H1 (cell line): ENCODE results near the gene CERS3. TPM values are rescaled to one million over a fixed set of nuclear protein-coding genes. Genes with fewer than 3 reads are reported as not detected.

Source experiments
- CTCF ChIA-PET: fragments of 300-600 bp; sonication (Branson Sonifier 250); formaldehyde crosslinking; loops from one replicate; lab custom pipeline; 2021; ENCODE audit not compliant: partially characterized antibody; lab: Charles Lee
- POLR2A ChIA-PET: fragments of 300-600 bp; sonication (Branson Sonifier 250); formaldehyde crosslinking; loops from one replicate; lab custom pipeline; 2021; ENCODE audit warnings: inconsistent platforms; ENCODE audit not compliant: partially characterized antibody; lab: Charles Lee
- DNase-seq, 2 experiments: peaks; one replicate each; pipeline versions ENCODE4 v3.0.0 to v3.0.0-alpha.2; 2010 to 2022; ENCODE audit warnings: low spot score in 2 of 2, low read depth in 1 of 2, mixed read lengths in 1 of 2
- FAIRE-seq: peaks from 2 replicates; lab custom pipeline; 2011; peaks lifted over from hg19 to GRCh38; lab: Jason Lieb, UNC
- H2AFZ ChIP-seq: 2 replicates; pipeline ENCODE4 v1.8.1; 2012; ENCODE audit warnings: low read length, inconsistent platforms
- H2AK5ac ChIP-seq: 2 replicates; pipeline ENCODE4 v1.6.1; 2013; ENCODE audit warnings: low read depth, low read length
- H2BK120ac ChIP-seq: replicated peaks from 2 replicates; pipeline ENCODE3; 2013; ENCODE audit warnings: low read depth, low read length, inconsistent platforms
- H2BK12ac ChIP-seq: 2 replicates; pipeline ENCODE4 v1.6.1; 2013; ENCODE audit warnings: low read depth, low read length
- H2BK15ac ChIP-seq: 2 replicates; pipeline ENCODE4 v1.6.1; 2013; ENCODE audit warnings: low read length
- H2BK20ac ChIP-seq: 2 replicates; pipeline ENCODE4 v1.6.1; 2013; ENCODE audit warnings: low read length
- H2BK5ac ChIP-seq: 2 replicates; pipeline ENCODE4 v1.6.1; 2013; ENCODE audit warnings: low read depth, low read length
- H3K14ac ChIP-seq: 2 replicates; pipeline ENCODE4 v1.6.1; 2013; ENCODE audit warnings: inconsistent platforms; ENCODE audit not compliant: insufficient read length
- H3K18ac ChIP-seq: 2 replicates; pipeline ENCODE4 v1.6.1; 2013; ENCODE audit warnings: low read length; ENCODE audit errors: extremely low read depth
- H3K23ac ChIP-seq: 2 replicates; pipeline ENCODE4 v1.6.1; 2013; ENCODE audit warnings: inconsistent platforms; ENCODE audit not compliant: insufficient read length
- H3K23me2 ChIP-seq: 2 replicates; pipeline ENCODE4 v1.6.1; 2013; ENCODE audit warnings: low read depth, low read length
- H3K27ac ChIP-seq: 2 replicates; pipeline ENCODE4 v1.6.1; 2011; ENCODE audit warnings: low read depth, low read length, inconsistent platforms
- H3K27me3 ChIP-seq, 4 experiments: replicated peaks in 1 of 4; 1 replicate in 1 of 4; 2 replicates in 3 of 4; pipeline versions ENCODE4 v1.6.1 to v1.8.1; 2011 to 2013; ENCODE audit warnings: low read length in 3 of 4, mild to moderate bottlenecking in 3 of 4, inconsistent platforms in 2 of 4, mixed read lengths in 2 of 4, moderate library complexity in 1 of 4; ENCODE audit not compliant: control insufficient read depth in 3 of 4, insufficient read depth in 3 of 4; ENCODE audit errors: extremely low read depth in 1 of 4
- H3K36me3 ChIP-seq, 4 experiments: 2 replicates each; pipeline versions ENCODE4 v1.6.1 to v1.8.1; 2011 to 2013; ENCODE audit warnings: mild to moderate bottlenecking in 4 of 4, low read length in 3 of 4, moderate library complexity in 2 of 4, control low read depth in 1 of 4, inconsistent platforms in 1 of 4; ENCODE audit not compliant: insufficient read depth in 4 of 4, control insufficient read depth in 2 of 4
- H3K4ac ChIP-seq: replicated peaks from 2 replicates; pipeline ENCODE3; 2013; ENCODE audit warnings: low read length, low read depth, mixed read lengths, inconsistent platforms; ENCODE audit not compliant: insufficient read length
- H3K4me1 ChIP-seq, 4 experiments: replicated peaks in 1 of 4; 1 replicate in 1 of 4; 2 replicates in 3 of 4; pipeline versions ENCODE4 v1.6.1 to v1.8.1; 2011 to 2013; ENCODE audit warnings: low read length in 3 of 4, inconsistent platforms in 2 of 4, mixed read lengths in 1 of 4; ENCODE audit not compliant: insufficient read depth in 4 of 4, control insufficient read depth in 3 of 4
- H3K4me2 ChIP-seq, 2 experiments: 2 replicates each; pipeline versions ENCODE4 v1.6.1 to v1.8.1; 2011 to 2013; ENCODE audit warnings: low read depth in 2 of 2, low read length in 2 of 2, control low read depth in 1 of 2, inconsistent platforms in 1 of 2, mild to moderate bottlenecking in 1 of 2; ENCODE audit not compliant: insufficient read depth in 1 of 2
- H3K4me3 ChIP-seq, 4 experiments: fragments of 200-600, 300-600 bp in 1 of 4; sonication (generic), shearing (Covaris generic), sonication (Bioruptor Twin) in 1 of 4; 2 replicates each; pipeline versions ENCODE4 v1.5.1 to v1.8.1; 2011 to 2016; ENCODE audit warnings: low read length in 4 of 4, low read depth in 3 of 4, control low read depth in 2 of 4, inconsistent platforms in 2 of 4, mild to moderate bottlenecking in 2 of 4, mixed read lengths in 1 of 4, moderate library complexity in 1 of 4; ENCODE audit not compliant: insufficient read depth in 2 of 4; ENCODE audit errors: extremely low read depth in 1 of 4
- H3K56ac ChIP-seq: replicated peaks from 2 replicates; pipeline ENCODE3; 2013; ENCODE audit warnings: low read depth, mild to moderate bottlenecking, mixed read lengths, low read length, inconsistent platforms; ENCODE audit not compliant: insufficient read length
- H3K79me1 ChIP-seq: 2 replicates; pipeline ENCODE4 v1.6.1; 2013; ENCODE audit warnings: low read depth, low read length, control low read depth
- H3K79me2 ChIP-seq, 2 experiments: 2 replicates each; pipeline versions ENCODE4 v1.6.1 to v1.8.1; 2012 to 2013; ENCODE audit warnings: low read length in 2 of 2, mild to moderate bottlenecking in 2 of 2, inconsistent platforms in 1 of 2; ENCODE audit not compliant: insufficient read depth in 2 of 2, control insufficient read depth in 1 of 2
- H3K9ac ChIP-seq, 4 experiments: replicated peaks in 1 of 4; 1 replicate in 1 of 4; 2 replicates in 3 of 4; pipeline versions ENCODE4 v1.6.1 to v1.8.1; 2011 to 2013; ENCODE audit warnings: low read depth in 3 of 4, low read length in 3 of 4, control low read depth in 2 of 4, mild to moderate bottlenecking in 2 of 4, moderate library complexity in 2 of 4, inconsistent platforms in 1 of 4; ENCODE audit errors: extremely low read depth in 1 of 4
- H3K9me3 ChIP-seq, 2 experiments: 2 replicates each; pipeline versions ENCODE4 v1.6.1 to v1.8.1; 2012 to 2013; ENCODE audit warnings: mild to moderate bottlenecking in 2 of 2, moderate library complexity in 2 of 2, control low read depth in 1 of 2, inconsistent platforms in 1 of 2, low read depth in 1 of 2, low read length in 1 of 2, mixed read lengths in 1 of 2; ENCODE audit not compliant: insufficient read depth in 2 of 2
- H4K20me1 ChIP-seq, 2 experiments: replicated peaks in 1 of 2; 2 replicates each; pipeline versions ENCODE3 to v1.8.1; 2011 to 2013; ENCODE audit warnings: inconsistent platforms in 2 of 2, low read length in 2 of 2, mild to moderate bottlenecking in 1 of 2; ENCODE audit not compliant: insufficient read depth in 2 of 2, control insufficient read depth in 1 of 2
- H4K5ac ChIP-seq: 2 replicates; pipeline ENCODE4 v1.6.1; 2013; ENCODE audit warnings: low read length, low read depth, mixed read lengths, inconsistent platforms; ENCODE audit not compliant: insufficient read length
- H4K8ac ChIP-seq: 2 replicates; pipeline ENCODE4 v1.8.0; 2013; ENCODE audit warnings: mild to moderate bottlenecking, moderate library complexity, low read length, inconsistent platforms; ENCODE audit not compliant: insufficient read depth; ENCODE audit errors: extremely low read depth
- H4K91ac ChIP-seq: replicated peaks from 2 replicates; pipeline ENCODE3; 2013; ENCODE audit warnings: low read length, mixed read lengths, inconsistent platforms; ENCODE audit not compliant: insufficient read length
- BCL11A ChIP-seq, 2 experiments: IDR thresholded peaks; one replicate each; pipeline ENCODE4 v1.6.1; 2011; ENCODE audit warnings: low read depth in 2 of 2, low read length in 2 of 2, mild to moderate bottlenecking in 2 of 2
- CHD2 ChIP-seq: IDR thresholded peaks from 2 replicates; pipeline ENCODE4 v1.6.1; 2012; ENCODE audit warnings: low read length, improper control_type of control experiment
- EGR1 ChIP-seq: IDR thresholded peaks from 2 replicates; pipeline ENCODE4 v1.6.1; 2011; ENCODE audit warnings: low read depth, low read length, borderline replicate concordance
- EZH2 ChIP-seq: fragments of 200-600 bp; sonication (generic); IDR thresholded peaks from 2 replicates; pipeline ENCODE4 v1.7.1; 2012; ENCODE audit warnings: low read depth, mild to moderate bottlenecking, moderate library complexity, low read length, inconsistent platforms; ENCODE audit not compliant: severe bottlenecking
- GTF2F1 ChIP-seq: IDR thresholded peaks from 2 replicates; pipeline ENCODE4 v1.6.1; 2012; ENCODE audit warnings: low read depth, low read length, improper control_type of control experiment, borderline replicate concordance
- JUND ChIP-seq: IDR thresholded peaks from 2 replicates; pipeline ENCODE4 v1.6.1; 2011; ENCODE audit warnings: mild to moderate bottlenecking, improper control_type of control experiment, low read length
- KDM4A ChIP-seq: IDR thresholded peaks from one replicate; pipeline ENCODE4 v1.7.1; 2012; ENCODE audit warnings: low read depth, mild to moderate bottlenecking, moderate library complexity, low read length, inconsistent platforms; ENCODE audit not compliant: severe bottlenecking
- NRF1 ChIP-seq: IDR thresholded peaks from 2 replicates; pipeline ENCODE4 v1.6.1; 2011; ENCODE audit warnings: mild to moderate bottlenecking, low read depth, low read length, improper control_type of control experiment
- POLR2AphosphoS5 ChIP-seq: IDR thresholded peaks from 2 replicates; pipeline ENCODE4 v1.6.1; 2011; ENCODE audit warnings: low read depth, low read length
- SRF ChIP-seq: IDR thresholded peaks from 2 replicates; pipeline ENCODE4 v1.6.1; 2011; ENCODE audit warnings: mild to moderate bottlenecking, low read depth, low read length, moderate library complexity
- SUZ12 ChIP-seq: fragments of 200-600 bp; sonication (generic); IDR thresholded peaks from 2 replicates; pipeline ENCODE4 v1.6.1; 2012; ENCODE audit warnings: mild to moderate bottlenecking, inconsistent platforms, low read length, moderate library complexity, mixed read lengths
- TBP ChIP-seq: IDR thresholded peaks from 2 replicates; pipeline ENCODE4 v1.6.1; 2011; ENCODE audit warnings: low read depth, low read length, improper control_type of control experiment
- WGBS, 2 experiments: shearing (Covaris generic) in 1 of 2; methylation state at CpG; one replicate each; pipeline versions ENCODE4 v1.1.6 to v1.1.7; 2013 to 2015; ENCODE audit warnings: low lambda C conversion rate in 2 of 2, mixed read lengths in 2 of 2, inconsistent platforms in 1 of 2, low coverage in 1 of 2, missing lambda C conversion rate in 1 of 2; ENCODE audit not compliant: insufficient replicate concordance in 2 of 2, insufficient coverage in 1 of 2, insufficient read length in 1 of 2; ENCODE audit errors: extremely low coverage in 1 of 2, missing lambda C conversion rate in 1 of 2; 5-methylcytosine and 5-hydroxymethylcytosine counted together
- polyA plus RNA-seq, 7 experiments: library from polyadenylated mRNA; depleted of rRNA in 3 of 7; stranded (reverse) in 5 of 7; unstranded in 2 of 7; fragments of >200 nt in 5 of 7; fragments of 200-250 nt in 2 of 7; gene quantifications; 1 replicate in 5 of 7; 2 replicates in 1 of 7; 4 replicates in 1 of 7; pipeline versions ENCODE4 v1.2.1 to v1.2.3, GENCODE V29; 2011 to 2013; ENCODE audit warnings: missing spikeins in 2 of 7, mixed read lengths in 2 of 7
- total RNA-seq: library from RNA; stranded (reverse); fragmentation: NEBNext Ultra II Directional; extraction: Animal tissue kit (Norgen Biotek cat#: 25700); gene quantifications from 2 replicates; pipeline ENCODE4 v1.2.1, GENCODE V29; 2021
- TF ChIP-seq, protein P1 (sequence below): IDR thresholded peaks from 2 replicates; pipeline ENCODE4 v1.6.1; 2012; ENCODE audit warnings: inconsistent platforms
- TF ChIP-seq, protein P2 (sequence below): IDR thresholded peaks from 2 replicates; pipeline ENCODE4 v1.6.1; 2012; ENCODE audit warnings: inconsistent platforms

CERS3 gene
- total and polyA plus RNA-seq, 2 of the 8 experiments (the other 6 are each of a cell fraction or from before 2014, with no cell fraction given): 0.62 TPM; not detected in 1

GRCh38 chr15:100466073-100466472, 62.7 kb downstream of the CERS3 start:
- Histone ChIP-seq H4K5ac (no peak overlapping the region), H2AFZ (no peak overlapping the region), H3K14ac (no peak overlapping the region), H3K27ac (no peak overlapping the region), H2BK5ac (no peak overlapping the region), H3K9ac (no peak overlapping the region), H4K91ac (no peak overlapping the region), H3K18ac (no peak overlapping the region), H3K4me1 (no peaks in the 10 kb centered on the region), H2AK5ac (no peak overlapping the region), H3K56ac (no peak overlapping the region), H2BK12ac (no peak overlapping the region), H3K27me3 (no peaks in the 10 kb centered on the region), H2BK20ac (no peak overlapping the region), H3K23me2 (no peaks in the 10 kb centered on the region), H3K23ac (no peak overlapping the region), H3K4me2 (no peak overlapping the region), H3K79me1 (no peaks in the 10 kb centered on the region), H4K8ac (no peak overlapping the region), H4K20me1 (no peaks in the 10 kb centered on the region), H2BK15ac (no peak overlapping the region), H3K9me3 (peaks cover 42 to 51% of the 10 kb centered on the region in 2 experiments; a peak in 3 of 4 replicates), H3K79me2 (no peaks in the 10 kb centered on the region), H3K4ac (no peak overlapping the region), H2BK120ac (no peak overlapping the region), H3K4me3 (no peak overlapping the region), H3K36me3 (no peaks in the 10 kb centered on the region)
- 42% methylated on average over 4 of the region's 4 CpGs; no CpG with 5 or more reads in 1 of the 2 experiments for WGBS, 2 experiments
- ChIA-PET POLR2A (no interaction called here), CTCF (no interaction called here)
- no peak for DNase-seq
- no peak for FAIRE-seq
- TF ChIP-seq NRF1 (no peak), POLR2AphosphoS5 (no peak), JUND (no peak), EZH2 (no peak), BCL11A (IDR thresholded peaks at IDR 0.05; ENCODE audit: low read depth in 2 of 2, low read length in 2 of 2) (no peak), KDM4A (no peak), SUZ12 (no peak), TBP (no peak), EGR1 (no peak), SRF (no peak), GTF2F1 (no peak), CHD2 (no peak)
- TF ChIP-seq, protein P1, sequence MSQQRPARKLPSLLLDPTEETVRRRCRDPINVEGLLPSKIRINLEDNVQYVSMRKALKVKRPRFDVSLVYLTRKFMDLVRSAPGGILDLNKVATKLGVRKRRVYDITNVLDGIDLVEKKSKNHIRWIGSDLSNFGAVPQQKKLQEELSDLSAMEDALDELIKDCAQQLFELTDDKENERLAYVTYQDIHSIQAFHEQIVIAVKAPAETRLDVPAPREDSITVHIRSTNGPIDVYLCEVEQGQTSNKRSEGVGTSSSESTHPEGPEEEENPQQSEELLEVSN: no peak
- TF ChIP-seq, protein P2, sequence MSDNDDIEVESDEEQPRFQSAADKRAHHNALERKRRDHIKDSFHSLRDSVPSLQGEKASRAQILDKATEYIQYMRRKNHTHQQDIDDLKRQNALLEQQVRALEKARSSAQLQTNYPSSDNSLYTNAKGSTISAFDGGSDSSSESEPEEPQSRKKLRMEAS: no peak
